Endothelial cell of umbilical vein (primary cell): ENCODE data around the gene HTRA3. TPM values are rescaled to one million over a fixed set of nuclear protein-coding genes. Genes with fewer than 3 reads are reported as not detected.

ENCODE experiments used
- BruUV-seq: library from RNA; stranded (reverse); fragments of 400-500 nt; replicated peaks from 2 replicates; lab custom pipeline; 2021; lab: Mats Ljungman, UMichigan
- CTCF ChIA-PET: fragments of 300-600, 350-600 bp; sonication (Branson Sonifier 250); formaldehyde crosslinking; loops from one replicate; lab custom pipeline; 2021; ENCODE audit warnings: antibody characterized with exemption, inconsistent platforms; lab: Charles Lee
- POLR2A ChIA-PET: fragments of 300-600, 350-600 bp; sonication (Branson Sonifier 250); formaldehyde crosslinking; loops from one replicate; lab custom pipeline; 2021; ENCODE audit warnings: antibody characterized with exemption, inconsistent platforms; lab: Charles Lee
- DNase-seq: peaks from one replicate; pipeline ENCODE4 v3.0.0-alpha.2; 2011; ENCODE audit warnings: low read depth, low spot score
- FAIRE-seq: peaks from 2 replicates; lab custom pipeline; 2011; peaks lifted over from hg19 to GRCh38; lab: Jason Lieb, UNC
- H2AFZ ChIP-seq: 2 replicates; pipeline ENCODE4 v1.6.0; 2012; ENCODE audit warnings: low read depth, low read length, control low read depth, inconsistent platforms
- H3K27ac ChIP-seq: 2 replicates; pipeline ENCODE4 v1.5.1; 2011; ENCODE audit warnings: low read depth, mild to moderate bottlenecking, control low read depth, low read length, moderate library complexity; ENCODE audit not compliant: insufficient read depth
- H3K27me3 ChIP-seq, 2 experiments: 2 replicates each; pipeline versions ENCODE4 v1.6.0 to v1.6.1; 2011; ENCODE audit warnings: low read length in 2 of 2, mixed read lengths in 1 of 2; ENCODE audit not compliant: control insufficient read depth in 2 of 2, insufficient read depth in 2 of 2
- H3K36me3 ChIP-seq, 2 experiments: 2 replicates in 1 of 2; 3 replicates in 1 of 2; pipeline ENCODE4 v1.5.1; 2011; ENCODE audit warnings: low read length in 2 of 2, mild to moderate bottlenecking in 1 of 2, moderate library complexity in 1 of 2; ENCODE audit not compliant: control insufficient read depth in 2 of 2, insufficient read depth in 2 of 2; ENCODE audit errors: extremely low read depth in 1 of 2
- H3K4me1 ChIP-seq: 3 replicates; pipeline ENCODE4 v1.5.1; 2011; ENCODE audit warnings: mild to moderate bottlenecking, low read length; ENCODE audit not compliant: control insufficient read depth, insufficient read depth; ENCODE audit errors: extremely low read depth
- H3K4me2 ChIP-seq: 2 replicates; pipeline ENCODE4 v1.6.1; 2011; ENCODE audit warnings: low read length, control low read depth, mixed read lengths; ENCODE audit not compliant: insufficient read depth
- H3K4me3 ChIP-seq, 3 experiments: fragments of 200-600 bp in 1 of 3; sonication (generic), shearing (Covaris generic) in 1 of 3; replicated peaks in 1 of 3; 2 replicates each; pipeline ENCODE4 v1.5.1; 2011 to 2016; ENCODE audit warnings: control low read depth in 3 of 3, low read length in 3 of 3, mild to moderate bottlenecking in 2 of 3, inconsistent platforms in 1 of 3, low read depth in 1 of 3, moderate library complexity in 1 of 3; ENCODE audit not compliant: insufficient read depth in 1 of 3
- H3K79me2 ChIP-seq: 2 replicates; pipeline ENCODE4 v1.6.0; 2012; ENCODE audit warnings: low read length, inconsistent platforms; ENCODE audit not compliant: control insufficient read depth, insufficient read depth
- H3K9ac ChIP-seq: replicated peaks from 2 replicates; pipeline ENCODE3; 2011; ENCODE audit warnings: low read length, control low read depth; ENCODE audit not compliant: insufficient read depth; ENCODE audit errors: extremely low read depth
- H3K9me1 ChIP-seq: replicated peaks from 3 replicates; pipeline ENCODE4 v1.6.0; 2011; ENCODE audit warnings: mild to moderate bottlenecking, low read length; ENCODE audit not compliant: control insufficient read depth, insufficient read depth; ENCODE audit errors: extremely low read depth
- H3K9me3 ChIP-seq: replicated peaks from 2 replicates; pipeline ENCODE4 v1.5.1; 2012; ENCODE audit warnings: low read length, inconsistent platforms; ENCODE audit not compliant: control insufficient read depth, insufficient read depth
- H4K20me1 ChIP-seq: replicated peaks from 2 replicates; pipeline ENCODE3; 2011; ENCODE audit warnings: mild to moderate bottlenecking, low read length; ENCODE audit not compliant: control insufficient read depth, insufficient read depth; ENCODE audit errors: extremely low read depth
- EZH2 ChIP-seq: IDR thresholded peaks from 2 replicates; pipeline ENCODE4 v1.6.1; 2012; ENCODE audit warnings: borderline replicate concordance, low read depth, mild to moderate bottlenecking, moderate library complexity, low read length, inconsistent platforms; ENCODE audit not compliant: severe bottlenecking
- FOS ChIP-seq: IDR thresholded peaks from 2 replicates; pipeline ENCODE4 v1.6.1; 2011; ENCODE audit warnings: mild to moderate bottlenecking, low read length, moderate library complexity, borderline replicate concordance; ENCODE audit not compliant: insufficient read depth
- GATA2 ChIP-seq: IDR thresholded peaks from 2 replicates; pipeline ENCODE4 v1.7.0; 2011; ENCODE audit warnings: low read depth, mild to moderate bottlenecking, moderate library complexity, mixed read lengths, low read length; ENCODE audit not compliant: insufficient read length, insufficient read depth
- JUN ChIP-seq: IDR thresholded peaks from 2 replicates; pipeline ENCODE4 v1.6.1; 2011; ENCODE audit warnings: borderline replicate concordance, low read depth; ENCODE audit not compliant: insufficient read length, insufficient read depth
- MYC ChIP-seq: IDR thresholded peaks from one replicate; pipeline ENCODE4 v1.6.1; 2011; ENCODE audit warnings: mild to moderate bottlenecking, low read depth, low read length
- POLR2A ChIP-seq: IDR thresholded peaks from 2 replicates; pipeline ENCODE4 v1.6.1; 2012; ENCODE audit warnings: low read depth, mild to moderate bottlenecking, control low read depth, low read length
- POLR2AphosphoS5 ChIP-seq: IDR thresholded peaks from 2 replicates; pipeline ENCODE4 v1.6.1; 2012; ENCODE audit warnings: low read depth, mild to moderate bottlenecking, control low read depth, low read length, moderate library complexity; ENCODE audit not compliant: insufficient read depth
- dilution Hi-C: fragments of 300-500 bp; cut with MboI; formaldehyde crosslinking; loops from one replicate; pipeline ENCODE4 v1.15.0; 2019; ENCODE audit warnings: low sequenced_read_pairs; ENCODE audit not compliant: extremely low pct_ligation_motif_present
- intact Hi-C: fragments of 100-400 bp; cut with micrococcal nuclease; formaldehyde crosslinking; loops from one replicate; pipeline ENCODE4 v1.10.0; 2022
- polyA plus RNA-seq, 4 experiments: library from polyadenylated mRNA; depleted of rRNA in 3 of 4; stranded (reverse) in 3 of 4; unstranded in 1 of 4; fragments of >200 nt; gene quantifications; 2 replicates each; pipeline versions ENCODE4 v1.2.1 to v1.2.3, GENCODE V29; 2011 to 2012; ENCODE audit warnings: missing spikeins in 1 of 4
- total RNA-seq: library from RNA; stranded (reverse); gene quantifications from 2 replicates; pipeline ENCODE4 v1.2.3, GENCODE V29; 2021
- TF ChIP-seq, protein P1 (sequence below), 2 donors: IDR thresholded peaks; 1 replicate in 1 of 2; 2 replicates in 1 of 2; pipeline ENCODE4 v1.5.1; 2011; ENCODE audit warnings: low read length in 2 of 2, mild to moderate bottlenecking in 2 of 2, moderate library complexity in 2 of 2, control low read depth in 1 of 2, inconsistent platforms in 1 of 2, low read depth in 1 of 2; ENCODE audit not compliant: insufficient read depth in 1 of 2; ENCODE audit errors: extremely low read depth in 1 of 2
- TF ChIP-seq, protein P2 (sequence below): IDR thresholded peaks from 2 replicates; pipeline ENCODE4 v1.6.1; 2011; ENCODE audit not compliant: insufficient read depth, insufficient read length

HTRA3 gene
- total and polyA plus RNA-seq, 2 donors (not counting 3 experiments of a cell fraction or from before 2014, with no cell fraction given), result 9.0 to 12.0 TPM

DNA sequence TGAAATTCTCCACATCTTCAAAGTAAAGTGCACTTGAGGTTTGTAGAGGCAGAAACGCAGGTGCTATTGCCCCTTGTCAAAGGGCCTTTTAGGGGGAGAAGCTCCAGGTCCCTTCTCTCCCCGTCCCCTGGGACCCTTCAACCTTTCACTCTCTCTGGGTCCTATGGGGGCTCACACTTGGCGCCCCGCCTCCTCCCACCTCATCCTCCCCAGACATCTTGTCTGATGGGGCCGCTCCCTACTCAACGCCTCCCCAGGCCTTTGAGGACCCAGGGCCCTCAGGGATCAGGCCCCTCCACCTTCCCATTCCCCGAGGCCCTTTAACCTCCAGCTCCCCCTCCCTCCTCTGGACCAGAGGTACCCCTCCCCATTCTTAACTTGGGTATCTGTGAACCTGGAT is 1.3 kb upstream of the HTRA3 start:
- ChIA-PET CTCF (interaction anchor here (1.0 to 6.4 kb wide), 17 partner anchors 11 to 142 kb away, joined by 4 to 242 read pairs (median 9); no protein-coding TSS in a partner anchor), POLR2A (no interaction called here)
- Histone ChIP-seq H4K20me1 (no peaks in the 10 kb centered on the region), H3K27me3 (no peaks in the 10 kb centered on the region), H3K4me1 (peaks cover 16% of the 10 kb centered on the region), H3K9me1 (no peaks in the 10 kb centered on the region), H3K9ac (no peak overlapping the region), H3K79me2 (no peaks in the 10 kb centered on the region), H3K36me3 (no peaks in the 10 kb centered on the region), H3K4me3 (no peak overlapping the region), H3K27ac (no peak overlapping the region), H3K4me2 (no peak overlapping the region), H3K9me3 (no peaks in the 10 kb centered on the region), H2AFZ (no peak overlapping the region)
- TF ChIP-seq POLR2A, result no peak
- TF ChIP-seq JUN, result no peak
- TF ChIP-seq FOS, result no peak
- TF ChIP-seq, protein P1, sequence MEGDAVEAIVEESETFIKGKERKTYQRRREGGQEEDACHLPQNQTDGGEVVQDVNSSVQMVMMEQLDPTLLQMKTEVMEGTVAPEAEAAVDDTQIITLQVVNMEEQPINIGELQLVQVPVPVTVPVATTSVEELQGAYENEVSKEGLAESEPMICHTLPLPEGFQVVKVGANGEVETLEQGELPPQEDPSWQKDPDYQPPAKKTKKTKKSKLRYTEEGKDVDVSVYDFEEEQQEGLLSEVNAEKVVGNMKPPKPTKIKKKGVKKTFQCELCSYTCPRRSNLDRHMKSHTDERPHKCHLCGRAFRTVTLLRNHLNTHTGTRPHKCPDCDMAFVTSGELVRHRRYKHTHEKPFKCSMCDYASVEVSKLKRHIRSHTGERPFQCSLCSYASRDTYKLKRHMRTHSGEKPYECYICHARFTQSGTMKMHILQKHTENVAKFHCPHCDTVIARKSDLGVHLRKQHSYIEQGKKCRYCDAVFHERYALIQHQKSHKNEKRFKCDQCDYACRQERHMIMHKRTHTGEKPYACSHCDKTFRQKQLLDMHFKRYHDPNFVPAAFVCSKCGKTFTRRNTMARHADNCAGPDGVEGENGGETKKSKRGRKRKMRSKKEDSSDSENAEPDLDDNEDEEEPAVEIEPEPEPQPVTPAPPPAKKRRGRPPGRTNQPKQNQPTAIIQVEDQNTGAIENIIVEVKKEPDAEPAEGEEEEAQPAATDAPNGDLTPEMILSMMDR (IDR thresholded peaks at IDR 0.05; ENCODE audit: extremely low read depth in 1 of 2, insufficient read depth in 1 of 2, low read depth in 1 of 2, low read length in 2 of 2), result no peak
- TF ChIP-seq GATA2, result no peak
- TF ChIP-seq, protein P2, sequence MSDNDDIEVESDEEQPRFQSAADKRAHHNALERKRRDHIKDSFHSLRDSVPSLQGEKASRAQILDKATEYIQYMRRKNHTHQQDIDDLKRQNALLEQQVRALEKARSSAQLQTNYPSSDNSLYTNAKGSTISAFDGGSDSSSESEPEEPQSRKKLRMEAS, result no peak
- TF ChIP-seq POLR2AphosphoS5, result no peak
- TF ChIP-seq MYC, result no peak
- no peak for TF ChIP-seq EZH2
- FAIRE-seq (no peak), DNase-seq (no peak)
- no TSS peak for BruUV-seq
- intact Hi-C loops (loop anchor here (10.0 kb wide), 1 partner anchor 327 kb away; the partner anchor contains the start of gene CPZ), dilution Hi-C loops (no loop called here)
